Erythroblast (primary cell): Measurements from ENCODE around the gene DDO.

Source experiments
- GATA1 ChIP-seq: IDR thresholded peaks from 2 replicates; pipeline ENCODE4 v1.6.1; 2011; ENCODE audit warnings: low read depth, mild to moderate bottlenecking, control low read depth, low read length, moderate library complexity
- POLR2A ChIP-seq: IDR thresholded peaks from 2 replicates; pipeline ENCODE4 v1.6.1; 2011; ENCODE audit warnings: mild to moderate bottlenecking, low read length

GRCh38 chr6:110385458-110385863 lies 29.9 kb downstream of the DDO start:
- TF ChIP-seq POLR2A (no peak), GATA1 (no peak)
